Limb (tissue), 2 donors: Measurements from ENCODE around the gene PLA2G7.
A peak's percentile ranks its signal among the peaks of the same experiment; 100 is the strongest.
"Not testable (repeated sequence)": the region's sequence is repeated elsewhere in the genome, so short reads cannot be mapped to it uniquely, and the experiment has no call there.

Experiments
- DNase-seq, 2 donors: peaks; one replicate each; pipeline ENCODE4 v3.0.0-alpha.2; 2016; ENCODE audit errors: extremely low spot score in 2 of 2

PLA2G7 gene

DNA sequence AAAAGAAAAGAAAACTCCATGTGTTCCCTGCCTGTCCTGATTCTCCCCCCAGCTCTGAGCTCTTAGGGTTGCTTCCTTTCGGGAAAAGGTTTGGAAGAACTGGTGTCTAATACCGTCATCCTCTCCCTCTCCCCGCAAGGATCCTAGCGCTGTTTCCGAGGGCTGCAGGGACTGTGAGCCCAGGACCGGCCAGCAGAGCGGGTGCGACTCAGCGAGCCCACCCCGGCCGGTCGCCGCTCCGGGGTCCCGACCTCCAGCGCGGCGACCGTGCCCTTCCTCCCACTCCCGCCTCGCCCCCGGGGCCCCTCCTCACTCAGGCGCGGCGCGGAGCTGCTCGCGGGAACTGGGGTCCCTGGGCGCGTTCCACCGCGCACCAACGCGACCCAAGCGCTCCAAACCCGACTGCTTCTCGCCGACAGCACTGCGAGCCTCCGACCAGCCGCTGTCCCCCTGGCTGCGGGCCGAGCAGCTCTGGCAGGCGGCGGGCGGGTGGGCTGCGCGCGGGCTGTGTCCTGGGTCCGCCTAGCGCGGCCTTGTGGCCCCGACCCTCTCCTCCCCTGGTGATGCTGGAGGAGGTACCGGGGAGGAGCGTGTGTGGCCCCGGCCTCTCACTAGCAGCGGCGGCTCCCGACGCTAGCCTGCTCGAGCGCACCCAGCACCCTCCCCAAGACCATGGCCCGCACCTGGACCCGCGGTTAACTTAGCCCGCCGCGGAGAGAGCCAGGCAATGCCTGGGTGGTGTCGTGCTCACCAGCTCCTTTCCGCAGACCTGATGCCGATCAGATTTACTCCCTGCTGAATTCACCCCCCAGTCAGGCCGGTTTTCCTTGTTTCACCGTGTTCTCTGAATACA is at the start of gene PLA2G7:
TSS of gene PLA2G7 (minus strand) at position 509 of the 853 bp plus-strand sequence. CDS start 12,484 bp downstream, outside the sequence.
- peak in 1 of 2 donors; percentile 70 for DNase-seq

DNA sequence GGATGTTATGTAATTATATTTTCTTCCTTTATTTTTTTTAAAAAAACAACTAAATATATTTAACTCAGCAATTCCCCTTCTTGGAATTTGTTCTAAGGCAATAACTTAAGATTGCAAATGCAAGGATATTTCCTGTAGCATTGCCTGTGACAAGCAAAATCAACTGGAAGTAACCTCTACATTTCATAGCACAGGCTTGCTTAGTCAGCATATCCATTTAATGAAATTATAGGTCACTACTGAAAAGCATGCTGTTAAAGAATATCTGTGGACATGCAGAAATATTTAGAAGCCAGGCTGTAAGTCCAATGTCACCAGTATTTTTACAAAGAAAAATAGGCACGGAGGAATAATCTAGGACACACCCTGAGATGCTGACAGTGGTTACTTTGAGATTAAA is 49.4 kb upstream of the PLA2G7 start:
- DNase-seq = no peak

DNA sequence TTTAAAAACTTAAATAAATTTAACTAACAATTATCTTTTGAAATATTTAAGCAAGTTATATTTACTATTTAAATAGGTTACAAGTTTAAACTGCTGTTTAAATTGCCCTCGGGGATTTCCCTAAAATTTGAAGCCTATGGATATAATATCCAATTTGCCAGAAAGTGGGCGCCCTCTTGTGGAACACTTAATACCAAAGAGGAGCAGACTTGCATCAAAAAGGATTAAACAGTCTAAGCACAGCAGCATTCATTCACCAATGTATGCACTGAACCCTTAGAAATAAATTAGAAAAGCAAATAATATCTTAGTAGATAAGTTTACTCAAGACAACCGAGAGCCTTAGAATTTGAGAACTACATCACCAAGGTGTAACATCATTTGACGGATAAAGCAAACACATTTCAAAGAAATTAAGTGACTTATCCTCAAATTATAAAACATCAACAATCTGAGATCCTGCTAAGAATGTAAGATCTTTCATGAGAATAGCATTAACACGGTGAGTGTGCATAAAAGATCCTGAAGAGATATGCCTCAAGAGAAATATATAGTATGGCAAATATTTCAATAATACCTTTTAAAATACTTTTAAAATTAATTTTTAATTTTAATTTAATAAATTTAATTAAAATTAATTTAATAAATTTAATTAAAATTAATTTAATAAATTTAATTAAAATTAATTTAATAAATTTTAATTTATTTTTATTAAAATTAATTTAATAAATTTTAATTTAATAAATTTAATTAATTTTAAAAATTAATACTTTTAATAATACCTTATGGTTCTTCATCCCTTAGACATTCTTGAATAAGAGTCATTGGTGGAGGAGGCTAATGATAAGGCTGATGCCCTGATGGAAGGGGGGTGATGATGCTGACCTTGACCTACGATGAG is 46.6 kb upstream of the PLA2G7 start:
- peak; percentile 45 to 78 for DNase-seq

DNA sequence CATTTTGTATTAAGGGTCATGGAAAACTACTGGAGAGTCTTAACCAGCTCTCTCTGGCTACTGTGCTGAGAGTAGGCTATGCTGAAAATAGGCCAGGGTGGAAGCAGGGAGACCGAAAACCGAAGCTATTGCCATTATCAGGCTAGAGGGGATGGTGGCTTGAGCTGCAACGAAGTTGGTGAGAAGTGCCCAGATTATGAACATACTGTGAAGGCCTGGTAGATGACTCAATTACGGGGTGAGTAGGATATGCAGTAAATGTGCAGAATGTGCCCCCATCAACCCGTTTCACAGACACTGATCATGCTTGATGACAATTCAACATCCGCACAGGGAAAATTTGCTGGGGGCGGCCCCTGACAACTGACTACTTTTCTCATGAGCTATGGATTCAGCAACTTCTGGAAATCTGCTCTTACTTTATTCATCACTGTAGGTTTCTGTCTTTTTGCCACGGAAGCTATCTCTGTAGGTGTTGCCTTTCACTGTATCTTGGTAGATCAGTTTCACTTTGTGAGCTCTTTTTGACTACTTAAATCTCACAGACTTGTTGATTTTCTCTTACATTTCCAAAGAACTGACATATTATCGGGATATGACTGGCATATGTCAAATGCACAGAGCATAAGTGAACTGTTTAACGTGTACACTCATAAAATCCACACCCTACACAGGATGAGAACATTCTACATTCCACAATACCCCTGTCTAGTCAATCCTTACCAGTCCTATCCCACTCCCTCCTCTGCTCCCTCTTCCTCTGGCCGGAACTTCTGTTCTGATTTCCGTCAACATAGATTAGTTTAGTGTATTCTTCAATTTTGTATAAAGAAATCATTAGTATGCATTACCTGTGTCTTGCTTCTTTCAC is 42.5 kb upstream of the PLA2G7 start:
- no peak for DNase-seq

DNA sequence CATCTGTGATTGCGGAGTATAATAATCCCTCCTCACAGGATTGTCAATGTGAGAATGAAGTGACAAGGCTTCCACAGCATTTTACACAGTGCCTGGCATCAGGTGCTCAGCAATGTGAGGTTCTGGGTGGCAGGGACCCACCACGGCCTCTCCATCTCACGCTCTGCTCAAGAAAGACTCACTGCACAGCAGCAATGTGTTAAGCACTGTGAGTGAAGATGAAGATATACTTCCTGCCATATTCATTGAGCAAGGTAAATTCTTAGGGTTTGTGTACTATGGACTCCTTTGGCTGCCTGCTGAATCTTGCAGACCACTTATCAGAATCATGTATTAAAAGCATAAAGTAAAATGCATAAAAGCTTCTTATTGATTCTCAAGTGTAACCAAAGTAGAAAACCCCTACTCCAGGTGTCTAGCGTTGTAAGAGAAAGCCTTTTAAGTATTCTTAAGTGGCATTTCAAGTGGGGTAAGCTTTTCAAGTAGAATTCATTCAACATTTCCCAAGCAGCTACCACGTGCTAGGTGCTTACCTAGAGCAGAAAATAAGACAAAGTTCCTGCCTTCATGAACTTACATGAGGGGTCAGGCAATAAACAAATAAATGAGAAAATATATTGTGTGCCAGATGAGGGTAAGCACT is 41.0 kb upstream of the PLA2G7 start:
- DNase-seq = no peak

DNA sequence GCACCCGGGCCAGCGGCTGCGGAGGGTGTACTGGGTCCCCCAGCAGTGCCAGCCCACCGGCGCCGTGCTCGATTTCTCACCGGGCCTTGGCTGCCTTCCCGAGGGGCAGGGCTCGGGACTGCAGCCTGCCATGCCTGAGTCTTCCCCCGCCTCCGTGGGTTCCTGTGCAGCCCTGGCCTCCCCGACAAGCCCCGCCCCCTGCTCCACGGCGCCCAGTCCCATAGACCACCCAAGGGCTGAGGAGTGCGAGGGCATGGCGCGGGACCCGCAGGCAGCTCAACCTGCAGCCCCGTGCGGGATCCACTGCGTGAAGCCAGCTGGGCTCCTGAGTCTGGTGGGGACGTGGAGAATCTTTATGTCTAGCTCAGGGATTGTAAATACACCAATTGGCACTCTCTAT is 39.6 kb upstream of the PLA2G7 start:
- not testable (repeated sequence) for DNase-seq

DNA sequence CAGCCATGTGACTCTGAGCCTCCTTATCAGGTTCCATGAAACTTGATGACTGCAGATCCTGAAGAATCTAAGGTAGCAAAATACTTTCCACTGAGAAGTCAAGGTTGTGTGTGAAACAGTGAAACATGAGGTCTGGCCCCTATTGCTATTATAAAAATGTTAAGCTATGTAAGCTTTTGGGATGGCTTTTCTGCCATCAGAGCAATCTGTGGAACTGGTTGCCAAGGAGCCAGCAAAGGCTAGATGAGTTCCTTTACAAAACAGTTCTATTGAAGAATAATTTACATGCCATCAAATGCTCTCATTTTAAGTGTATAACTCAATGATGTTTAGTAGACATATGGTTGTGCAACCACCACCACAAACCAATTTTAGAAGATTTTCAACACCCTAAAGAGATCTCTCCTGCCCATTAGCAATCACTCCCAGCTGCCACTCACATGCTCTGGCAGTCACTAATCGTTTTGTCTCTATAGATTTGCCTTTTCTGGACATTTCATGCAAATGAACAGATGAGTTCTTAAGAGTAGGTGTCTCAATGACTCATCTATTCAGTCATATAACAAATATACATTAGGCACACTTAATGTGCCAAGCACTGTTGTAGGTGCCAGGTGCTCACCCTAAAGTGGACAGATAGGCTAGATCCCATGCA is 38.2 kb upstream of the PLA2G7 start:
- no peak for DNase-seq

DNA sequence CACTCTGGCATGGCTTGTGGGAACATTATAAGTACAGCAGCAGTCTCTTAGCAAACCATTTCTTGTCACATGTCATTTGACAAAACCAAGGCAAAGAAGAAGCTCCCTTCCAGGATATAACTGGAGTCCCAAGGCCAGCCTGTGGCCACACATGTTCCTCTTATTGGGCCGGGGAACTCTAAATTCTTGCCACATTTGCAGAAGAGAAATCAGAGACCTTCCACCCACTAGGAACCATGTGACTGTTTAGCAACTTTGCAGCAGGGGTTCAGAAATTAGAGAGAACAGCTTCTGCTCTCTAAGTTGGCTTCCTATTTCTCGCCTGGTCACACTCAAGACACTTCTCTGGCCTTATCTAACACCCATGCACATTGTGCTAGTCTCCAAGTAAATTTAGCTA is 37.6 kb upstream of the PLA2G7 start:
- no peak for DNase-seq

DNA sequence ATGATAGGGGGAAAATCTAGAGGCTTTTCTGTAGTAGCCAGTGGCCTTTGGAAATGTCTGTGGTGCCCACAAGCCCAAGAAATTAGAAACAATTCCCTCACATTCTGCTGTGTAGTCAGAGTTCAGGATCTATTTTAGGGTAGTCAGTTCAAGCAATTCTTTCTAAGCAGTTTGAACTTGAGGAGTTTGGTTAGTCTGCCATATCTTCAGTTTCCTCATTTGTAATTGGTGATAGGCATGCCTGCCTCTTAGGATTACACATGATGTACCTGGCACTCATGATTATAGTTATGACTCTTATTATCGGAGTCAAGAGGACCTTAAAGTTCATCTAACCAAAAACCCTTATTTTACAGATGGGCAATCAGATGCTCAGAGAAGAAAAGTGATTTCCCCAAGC is 36.8 kb upstream of the PLA2G7 start:
- DNase-seq = no peak

DNA sequence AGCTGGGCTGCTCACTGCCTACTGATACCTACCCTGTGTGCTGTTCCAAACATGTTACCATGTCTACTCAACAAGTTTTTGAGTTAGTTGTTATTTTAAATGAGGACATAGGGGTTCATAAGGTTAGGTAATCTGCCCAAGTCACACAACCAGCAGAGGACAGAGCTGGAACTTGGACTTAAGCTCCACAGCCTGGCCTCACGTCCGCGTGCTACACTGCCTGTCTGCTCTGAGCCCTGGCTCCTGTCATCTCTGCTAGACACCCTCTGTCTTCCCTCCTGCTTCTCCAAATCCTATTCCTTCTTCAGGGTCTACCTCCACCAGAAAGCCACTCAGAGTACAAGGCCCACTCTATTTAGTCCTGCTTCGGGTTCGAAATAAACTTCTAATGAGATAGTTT is 29.8 kb upstream of the PLA2G7 start:
- no peak for DNase-seq

DNA sequence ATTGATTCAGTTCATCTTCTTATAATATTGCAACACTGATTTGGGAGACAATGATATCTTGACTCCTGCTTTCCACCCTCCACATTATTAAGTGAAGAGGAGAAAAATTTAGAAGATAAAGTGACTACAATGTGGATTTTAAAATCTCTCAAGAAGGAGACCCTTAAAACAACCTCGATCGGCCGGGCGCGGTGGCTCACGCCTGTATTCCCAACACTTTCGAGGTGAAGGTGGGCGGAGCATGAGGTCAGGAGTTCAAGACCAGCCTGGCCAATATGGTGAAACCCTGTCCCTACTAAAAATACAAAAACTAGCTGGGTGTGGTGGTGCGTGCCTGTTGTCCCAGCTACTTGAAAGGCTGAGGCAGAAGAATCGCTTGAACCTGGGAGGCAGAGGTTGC is 29.1 kb upstream of the PLA2G7 start:
- not testable (repeated sequence) for DNase-seq

DNA sequence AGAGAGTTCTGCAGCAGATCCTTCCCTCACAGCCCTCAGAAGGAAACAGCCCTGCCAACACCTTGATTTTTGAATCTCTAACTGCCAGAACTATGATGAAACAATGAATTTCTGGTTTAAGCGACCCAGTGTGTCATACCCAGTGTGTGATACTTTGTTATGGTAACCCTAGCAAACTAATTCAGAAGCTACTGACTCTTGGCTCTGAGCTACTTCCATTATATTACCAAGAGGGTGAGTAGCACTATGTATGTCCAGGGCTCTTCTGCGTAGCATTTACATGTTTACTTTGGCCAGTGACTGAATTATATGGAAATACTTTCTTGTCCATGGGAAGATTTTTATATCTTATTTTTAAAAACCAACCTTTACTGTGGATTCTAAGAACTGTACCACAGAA is 28.3 kb upstream of the PLA2G7 start:
- no peak for DNase-seq

DNA sequence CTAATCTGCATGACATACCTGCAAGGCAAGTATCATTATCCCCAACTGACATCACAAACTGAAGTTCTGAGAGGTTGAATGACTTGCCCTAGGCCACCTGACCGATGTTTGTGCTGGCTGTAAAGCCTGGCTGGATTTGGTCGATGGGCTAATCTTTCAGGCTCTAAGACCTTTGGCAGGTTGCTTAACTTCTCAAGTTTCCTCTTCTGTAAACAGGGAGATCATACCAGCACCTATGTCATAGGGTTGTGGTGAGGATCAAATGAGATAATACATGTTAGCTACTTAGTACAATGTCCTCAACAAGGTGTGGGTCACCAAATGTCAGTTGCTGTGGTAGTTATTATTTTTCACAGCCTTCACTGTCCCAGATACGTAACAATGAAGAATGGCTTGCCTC is 25.8 kb upstream of the PLA2G7 start:
- no peak for DNase-seq

DNA sequence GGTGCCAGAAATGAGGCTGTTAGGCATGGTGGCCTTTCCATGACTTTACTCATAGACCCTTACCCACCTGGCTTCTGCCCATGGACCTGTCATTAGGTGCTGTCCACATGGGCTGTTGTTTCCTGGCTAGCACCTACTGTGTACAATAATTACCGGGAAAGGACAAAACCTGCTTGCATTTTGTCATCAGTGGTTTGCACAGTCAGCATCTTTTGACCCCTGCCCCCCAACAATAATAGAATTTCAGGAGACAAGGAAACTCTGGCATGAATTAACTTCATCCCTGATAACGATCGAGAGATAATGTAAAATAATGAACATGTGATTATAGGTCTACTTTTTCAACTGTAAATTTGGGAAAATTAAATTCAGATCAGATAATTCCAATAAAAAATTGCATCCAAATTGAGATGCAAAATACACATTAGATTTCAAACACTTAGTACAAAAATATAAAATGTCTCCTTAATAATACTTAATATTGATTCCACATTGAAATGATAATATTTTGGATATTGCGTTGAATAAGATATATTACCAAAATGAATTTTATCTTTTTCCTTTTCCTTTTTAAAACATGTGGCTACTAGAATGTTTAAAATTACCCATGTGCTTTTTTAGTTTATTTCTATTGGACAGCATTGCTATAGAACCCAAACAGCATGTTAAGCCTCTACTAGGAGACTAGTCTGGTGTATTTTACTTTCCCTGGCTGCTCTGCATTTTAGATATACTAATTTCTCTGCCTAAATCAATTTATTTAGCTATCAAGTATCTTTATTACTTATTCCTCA is 24.0 kb upstream of the PLA2G7 start:
- no peak for DNase-seq

DNA sequence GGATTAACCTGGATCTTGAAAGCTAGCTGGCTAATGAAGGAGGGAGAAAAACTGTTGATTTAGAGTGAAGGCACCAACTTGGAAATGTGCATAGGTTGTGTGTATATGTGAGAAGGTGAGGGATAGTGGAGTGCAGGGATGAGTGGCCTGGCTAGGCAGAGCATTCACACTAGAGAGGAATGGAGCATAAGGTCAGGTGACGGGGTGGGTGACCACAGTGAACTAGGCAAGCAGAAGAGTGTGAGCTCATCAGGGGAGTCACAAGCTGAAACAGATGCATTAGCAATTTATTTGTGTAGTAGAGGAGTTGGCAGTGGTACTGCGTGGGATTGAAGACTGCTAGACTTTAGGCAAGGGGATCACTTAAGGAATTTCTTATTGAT is 22.0 kb upstream of the PLA2G7 start:
- DNase-seq = no peak

DNA sequence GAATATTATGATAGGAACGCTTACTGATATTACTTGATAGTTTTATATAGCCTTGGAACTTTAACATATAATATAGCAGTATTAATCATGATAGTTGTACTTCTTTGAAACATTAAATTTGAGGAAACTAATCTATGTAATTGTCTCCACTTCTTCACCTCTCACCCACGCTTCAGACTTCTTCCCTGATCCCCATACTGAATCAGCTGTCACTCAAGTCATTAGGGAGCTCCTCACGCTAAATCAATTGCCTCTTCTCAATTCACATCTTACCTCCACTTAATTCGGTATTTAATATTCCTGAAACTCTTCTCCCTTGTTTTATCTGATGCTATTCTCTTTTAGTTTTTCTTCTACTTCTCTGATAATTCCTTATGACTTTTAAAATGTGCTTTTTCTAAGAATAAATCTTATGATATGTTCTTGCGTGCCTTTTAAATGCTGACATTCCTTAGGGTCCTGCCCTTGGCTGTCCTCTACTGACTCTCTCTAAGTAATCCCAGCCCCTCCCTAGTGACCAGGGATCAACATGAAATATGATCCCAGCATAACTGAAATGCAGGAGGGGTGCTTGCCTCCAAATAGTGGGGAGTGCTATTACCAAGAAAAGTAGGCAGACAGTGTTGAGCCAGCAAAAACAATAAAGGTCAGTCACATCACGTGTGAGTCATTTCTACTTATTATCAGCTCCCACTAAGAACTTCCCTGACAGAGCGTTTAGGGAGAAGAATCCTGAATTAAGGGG is 21.5 kb upstream of the PLA2G7 start:
- DNase-seq = no peak

DNA sequence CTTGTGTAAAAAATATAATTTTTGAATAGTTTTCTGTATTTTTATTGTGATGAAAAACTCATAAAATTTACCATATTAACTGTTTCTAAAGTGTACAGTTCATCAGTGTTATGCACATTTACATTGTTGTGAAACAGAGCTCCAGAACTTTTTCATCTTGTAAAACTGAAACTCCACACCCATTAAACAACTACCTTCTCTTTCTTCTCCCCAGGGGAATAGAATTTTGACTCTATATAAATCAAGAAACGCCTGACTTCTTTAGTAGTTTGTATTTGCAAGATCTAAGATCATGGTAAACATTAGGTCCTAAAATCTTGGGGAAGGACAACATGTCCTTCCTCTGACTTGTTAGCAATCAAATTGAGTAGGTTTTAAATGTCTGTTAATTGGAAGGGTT is 20.7 kb upstream of the PLA2G7 start:
- DNase-seq = no peak

DNA sequence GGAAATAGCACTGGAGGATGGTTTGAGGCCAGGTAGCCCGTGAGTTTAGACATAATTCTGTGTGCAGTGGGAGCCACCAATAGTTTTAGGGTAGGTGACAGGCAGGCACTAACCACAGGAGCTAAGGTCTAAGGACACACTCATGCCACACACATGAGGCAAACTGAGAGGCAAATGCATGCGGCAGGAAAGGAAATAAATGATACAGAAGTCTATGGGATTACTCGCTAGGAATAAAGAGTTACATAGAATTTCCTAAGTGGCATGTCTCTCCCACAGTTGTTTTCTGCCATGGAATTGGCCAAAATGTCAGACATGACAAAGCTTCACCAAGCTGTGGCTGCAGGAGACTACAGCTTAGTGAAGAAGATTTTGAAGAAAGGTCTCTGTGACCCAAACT is 16.5 kb upstream of the PLA2G7 start:
- no peak for DNase-seq

DNA sequence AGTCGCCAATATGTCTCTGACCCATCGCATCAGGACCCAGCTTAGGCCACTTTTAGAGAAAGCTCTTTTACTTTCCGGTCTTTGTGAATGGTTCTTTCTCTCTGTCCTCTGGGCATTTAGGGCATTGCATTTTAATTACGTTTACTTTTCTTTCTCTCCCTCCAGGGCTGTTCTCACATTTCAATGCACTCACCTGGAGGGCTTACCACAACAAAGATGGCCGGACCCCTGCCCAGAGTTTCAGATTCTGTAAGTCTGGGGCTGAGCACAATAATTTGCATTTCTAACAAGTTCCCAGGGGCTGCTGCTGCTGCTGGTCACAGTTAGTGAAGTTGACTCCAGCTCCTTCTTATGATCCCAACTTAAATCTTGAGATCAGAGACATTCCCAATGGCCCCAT is 14.6 kb upstream of the PLA2G7 start:
- DNase-seq = no peak
